ENCODE results near the gene SERHL2.
"Not testable (repeated sequence)": the region's sequence is repeated elsewhere in the genome, so short reads cannot be mapped to it uniquely, and the experiment has no call there.

GRCh38 chr22:42577141-42577540, 23.4 kb downstream of the SERHL2 start:
- TF ChIP-seq CTCF, POLR2AphosphoS5 (IDR thresholded peaks at IDR 0.05): not testable (repeated sequence)
